GM12873 (cell line): Measurements from ENCODE around the gene AURKB.

ENCODE experiments used
- TF ChIP-seq, protein P1 (sequence below): IDR thresholded peaks from 2 replicates; pipeline ENCODE4 v1.5.1; 2012; ENCODE audit warnings: low read depth, mild to moderate bottlenecking, moderate library complexity, low read length, control low read depth; ENCODE audit not compliant: insufficient read depth; ENCODE audit errors: missing control alignments

Gene AURKB

DNA sequence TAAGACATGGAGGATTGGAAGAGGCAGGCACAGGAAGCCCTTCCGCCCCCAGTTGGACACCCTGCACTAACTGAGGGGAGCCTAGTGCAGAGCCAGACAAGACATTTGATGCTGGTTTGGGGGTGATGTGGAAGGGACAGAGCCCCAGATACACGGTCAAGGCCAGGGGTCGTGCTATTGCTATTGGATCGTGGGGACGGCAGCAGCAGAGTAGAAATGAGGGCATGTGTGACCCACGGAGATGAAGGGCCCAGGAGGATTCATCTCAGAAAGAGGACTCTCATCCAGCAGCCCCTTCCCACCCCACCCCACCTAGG, 45.6 kb downstream of the AURKB start:
- TF ChIP-seq, protein P1, sequence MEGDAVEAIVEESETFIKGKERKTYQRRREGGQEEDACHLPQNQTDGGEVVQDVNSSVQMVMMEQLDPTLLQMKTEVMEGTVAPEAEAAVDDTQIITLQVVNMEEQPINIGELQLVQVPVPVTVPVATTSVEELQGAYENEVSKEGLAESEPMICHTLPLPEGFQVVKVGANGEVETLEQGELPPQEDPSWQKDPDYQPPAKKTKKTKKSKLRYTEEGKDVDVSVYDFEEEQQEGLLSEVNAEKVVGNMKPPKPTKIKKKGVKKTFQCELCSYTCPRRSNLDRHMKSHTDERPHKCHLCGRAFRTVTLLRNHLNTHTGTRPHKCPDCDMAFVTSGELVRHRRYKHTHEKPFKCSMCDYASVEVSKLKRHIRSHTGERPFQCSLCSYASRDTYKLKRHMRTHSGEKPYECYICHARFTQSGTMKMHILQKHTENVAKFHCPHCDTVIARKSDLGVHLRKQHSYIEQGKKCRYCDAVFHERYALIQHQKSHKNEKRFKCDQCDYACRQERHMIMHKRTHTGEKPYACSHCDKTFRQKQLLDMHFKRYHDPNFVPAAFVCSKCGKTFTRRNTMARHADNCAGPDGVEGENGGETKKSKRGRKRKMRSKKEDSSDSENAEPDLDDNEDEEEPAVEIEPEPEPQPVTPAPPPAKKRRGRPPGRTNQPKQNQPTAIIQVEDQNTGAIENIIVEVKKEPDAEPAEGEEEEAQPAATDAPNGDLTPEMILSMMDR: no peak

DNA sequence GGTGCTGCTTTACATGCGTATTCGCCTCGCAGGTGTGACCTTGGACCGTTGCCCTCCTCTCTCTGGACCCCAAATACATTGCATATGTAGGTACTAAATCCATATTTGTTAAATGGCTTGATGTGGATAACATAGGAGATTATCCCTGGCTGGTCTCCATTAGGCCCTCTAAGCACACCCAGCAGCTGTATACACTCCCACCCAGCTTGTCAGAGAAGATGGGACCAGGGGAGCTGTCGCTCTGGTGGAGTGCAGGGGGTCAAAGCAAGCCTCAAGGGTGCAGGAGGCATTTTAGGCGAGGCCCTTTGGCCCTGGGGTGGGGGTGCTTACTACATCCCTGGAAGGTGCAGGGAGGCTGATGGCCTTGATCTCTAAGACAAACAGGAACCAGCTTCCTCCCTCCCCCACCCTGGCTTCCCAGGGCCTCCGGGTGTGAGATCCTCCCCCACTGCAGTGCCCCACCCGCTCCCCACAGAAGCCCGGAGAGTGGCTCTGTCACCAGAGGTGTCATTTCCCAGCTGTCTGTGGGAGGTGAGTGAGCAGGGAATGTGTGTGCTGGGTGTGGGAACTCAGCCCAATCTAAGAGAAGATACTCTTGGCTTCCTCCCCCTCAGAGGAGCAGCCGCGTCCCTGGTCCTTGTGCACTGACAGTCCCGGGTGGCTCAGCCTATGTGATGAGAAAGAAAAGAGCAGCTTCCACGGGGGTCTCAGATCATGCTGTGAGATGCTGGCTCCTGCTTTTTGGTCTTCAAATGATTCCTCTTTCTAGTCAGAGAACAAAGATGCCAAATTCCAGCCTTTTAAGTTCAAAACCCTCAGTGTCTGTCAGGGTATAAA, 46.2 kb downstream of the AURKB start:
- TF ChIP-seq, protein P1: no peak

DNA sequence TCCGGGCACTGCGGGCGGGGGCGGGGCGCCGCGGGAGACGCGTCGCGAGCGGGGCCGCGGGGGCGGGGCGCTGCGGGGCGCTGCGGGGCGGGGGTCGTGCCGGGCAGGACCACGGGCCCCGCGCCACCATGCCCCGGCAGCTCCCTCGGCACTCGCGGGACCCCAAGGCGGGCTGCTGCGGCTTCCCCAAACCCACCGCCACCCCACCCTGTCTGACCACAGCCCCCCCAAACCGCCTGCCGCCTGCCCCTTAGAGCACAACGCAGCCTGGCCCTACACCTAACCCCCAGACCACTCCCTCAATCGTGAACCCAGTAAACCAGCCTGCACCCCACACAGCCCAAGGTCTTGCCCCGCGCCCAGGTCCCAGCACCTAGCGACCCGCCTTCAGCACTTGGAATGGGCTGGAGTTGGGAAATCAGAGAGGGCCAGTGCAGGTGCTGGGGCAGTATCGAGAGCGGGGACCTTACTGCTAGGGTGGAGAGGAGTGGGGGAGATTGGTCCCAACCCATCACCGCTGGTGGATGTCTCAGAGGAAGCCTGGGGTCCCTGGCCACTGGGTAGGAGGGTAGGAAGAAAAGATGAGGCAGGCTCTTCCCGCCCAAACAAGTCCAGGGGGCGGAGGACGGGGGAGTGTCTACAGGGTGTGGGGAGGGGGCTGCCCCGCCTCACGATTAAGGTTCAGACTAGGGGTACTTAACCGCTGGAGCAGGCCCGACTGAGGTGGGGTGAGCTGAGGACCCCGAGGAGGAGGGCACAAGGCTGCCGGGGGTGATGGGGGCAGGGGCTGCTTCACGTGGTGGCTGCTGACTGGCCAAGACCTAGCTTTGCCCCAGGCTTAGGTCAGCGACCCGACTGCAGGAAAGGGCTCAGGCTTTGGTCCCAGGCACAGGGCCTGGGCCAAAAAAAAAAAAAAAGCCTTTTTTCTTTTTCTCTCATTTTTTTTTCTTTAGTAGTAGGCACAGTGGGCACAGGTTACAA, 47.1 kb downstream of the AURKB start:
- TF ChIP-seq, protein P1: no peak

DNA sequence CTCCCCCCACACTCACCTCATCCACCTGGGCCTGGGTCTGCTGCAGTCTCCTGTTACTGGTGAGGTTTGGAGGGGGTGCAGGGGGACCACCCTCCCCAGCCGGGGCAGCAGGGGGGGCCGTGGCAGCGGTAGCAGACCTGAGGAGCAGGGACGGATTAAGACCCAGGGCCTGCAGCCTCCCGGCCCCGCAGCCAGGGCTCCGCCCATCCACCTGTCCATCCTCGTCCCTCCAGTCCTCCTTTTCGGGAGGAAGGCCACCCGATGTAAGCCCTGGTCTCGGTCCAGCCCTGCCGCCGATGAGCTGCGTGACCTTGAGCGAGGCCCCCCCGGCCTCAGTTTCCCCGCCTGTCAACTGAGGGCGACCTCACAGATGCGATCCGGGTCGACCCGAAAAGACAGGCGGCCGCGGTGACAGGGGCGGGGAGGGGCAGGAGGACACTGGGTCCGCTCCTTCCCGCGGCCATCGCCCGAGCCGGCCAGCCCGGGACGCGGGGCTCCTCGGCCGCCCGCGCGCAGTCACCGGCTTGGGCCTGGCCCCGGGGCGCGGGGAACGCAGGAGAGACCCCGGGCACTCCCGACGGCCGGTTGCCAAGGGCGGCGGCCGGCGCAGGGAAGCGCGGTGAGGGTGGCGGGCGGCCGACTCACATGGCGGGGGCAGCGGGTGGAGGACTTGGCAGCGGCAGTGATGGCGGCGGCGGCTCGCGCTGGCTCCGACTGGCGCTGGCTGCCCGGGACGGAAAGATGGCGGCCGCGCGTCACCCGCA, 48.0 kb downstream of the AURKB start, which contains the start of gene VAMP2:
TSS of gene VAMP2 (minus strand) at position 716 of the 764 bp plus-strand sequence. CDS start at position 647, 69 bp downstream.
- TF ChIP-seq, protein P1: no peak

DNA sequence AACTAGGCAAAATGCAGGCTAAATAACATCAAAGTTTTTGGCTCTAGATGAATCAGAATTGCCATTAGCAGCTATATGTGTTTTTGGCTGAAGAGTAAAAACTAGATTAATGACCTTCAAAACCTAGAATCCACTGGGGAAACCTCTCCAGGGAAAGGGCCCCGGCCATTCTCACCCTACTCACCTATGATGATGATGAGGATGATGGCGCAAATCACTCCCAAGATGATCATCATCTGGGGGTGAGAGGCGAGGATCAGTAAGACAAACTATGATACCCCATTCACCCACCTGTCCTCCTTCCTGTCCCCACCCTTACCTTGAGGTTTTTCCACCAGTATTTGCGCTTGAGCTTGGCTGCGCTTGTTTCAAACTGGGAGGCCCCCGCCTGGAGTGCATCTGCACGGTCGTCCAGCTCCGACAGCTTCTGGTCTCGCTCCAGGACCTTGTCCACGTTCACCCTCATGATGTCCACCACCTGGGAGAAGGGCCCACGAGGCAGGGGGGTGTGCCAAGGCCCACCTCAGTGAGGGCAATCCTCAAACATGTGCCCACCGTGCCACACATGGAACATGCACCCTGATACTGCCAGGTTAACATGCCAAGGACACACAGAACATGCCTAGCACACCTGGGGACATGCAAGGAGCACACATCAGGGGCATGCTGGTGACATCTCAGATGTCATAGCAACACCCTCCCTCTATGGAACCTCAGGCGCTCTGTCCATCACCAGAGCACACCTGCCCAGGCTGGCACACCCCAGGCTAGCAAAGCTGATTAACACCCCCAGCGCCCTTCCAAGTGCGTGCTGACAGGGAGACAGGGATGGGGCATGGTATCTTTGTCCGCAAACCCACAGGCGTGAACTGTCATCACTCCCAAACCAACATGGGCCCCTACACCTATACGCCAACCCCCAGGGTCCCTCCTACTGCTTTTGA, 48.8 kb downstream of the AURKB start:
- TF ChIP-seq, protein P1: no peak

DNA sequence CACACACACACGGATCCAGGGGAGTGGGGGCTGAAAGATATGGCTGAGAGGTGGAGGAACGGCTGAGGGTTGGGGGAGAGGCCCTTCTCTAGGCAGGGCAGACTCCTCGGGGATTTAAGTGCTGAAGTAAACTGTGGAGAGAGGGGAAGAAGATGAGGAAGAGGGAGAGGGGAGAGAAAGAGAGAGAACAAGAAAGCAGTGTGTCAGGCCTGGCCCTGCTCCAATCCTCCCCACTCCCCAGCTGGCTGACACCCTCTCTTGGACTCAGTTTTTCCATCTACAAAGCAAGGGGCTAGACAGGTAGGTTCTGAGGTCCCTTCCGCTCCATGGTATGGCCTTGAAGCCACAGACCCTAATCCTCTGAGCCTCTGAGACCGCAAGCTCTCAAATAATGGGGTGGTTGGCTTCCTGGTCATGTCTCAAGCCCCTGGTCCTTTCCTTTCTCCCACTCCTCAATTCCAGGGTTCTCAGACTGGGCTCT, 49.6 kb downstream of the AURKB start:
- TF ChIP-seq, protein P1: no peak
